ENCODE measurements around the gene ENAH. TPM values are rescaled to one million over a fixed set of nuclear protein-coding genes. Genes with fewer than 3 reads are reported as not detected.

ENAH gene
- total RNA-seq, 2 donors from 2014 or later: 50.5 to 59.5 TPM

- Histone ChIP-seq H3K9me3 (no peaks in the 10 kb centered on the region), H3K36me3 (no peaks in the 10 kb centered on the region), H3K27me3 (no peaks in the 10 kb centered on the region), H3K27ac (no peak overlapping the region), H3K4me1 (no peaks in the 10 kb centered on the region), H3K4me3 (no peak overlapping the region)
- no peak for DNase-seq (ENCODE audit: low spot score)
- TF ChIP-seq, protein P1, sequence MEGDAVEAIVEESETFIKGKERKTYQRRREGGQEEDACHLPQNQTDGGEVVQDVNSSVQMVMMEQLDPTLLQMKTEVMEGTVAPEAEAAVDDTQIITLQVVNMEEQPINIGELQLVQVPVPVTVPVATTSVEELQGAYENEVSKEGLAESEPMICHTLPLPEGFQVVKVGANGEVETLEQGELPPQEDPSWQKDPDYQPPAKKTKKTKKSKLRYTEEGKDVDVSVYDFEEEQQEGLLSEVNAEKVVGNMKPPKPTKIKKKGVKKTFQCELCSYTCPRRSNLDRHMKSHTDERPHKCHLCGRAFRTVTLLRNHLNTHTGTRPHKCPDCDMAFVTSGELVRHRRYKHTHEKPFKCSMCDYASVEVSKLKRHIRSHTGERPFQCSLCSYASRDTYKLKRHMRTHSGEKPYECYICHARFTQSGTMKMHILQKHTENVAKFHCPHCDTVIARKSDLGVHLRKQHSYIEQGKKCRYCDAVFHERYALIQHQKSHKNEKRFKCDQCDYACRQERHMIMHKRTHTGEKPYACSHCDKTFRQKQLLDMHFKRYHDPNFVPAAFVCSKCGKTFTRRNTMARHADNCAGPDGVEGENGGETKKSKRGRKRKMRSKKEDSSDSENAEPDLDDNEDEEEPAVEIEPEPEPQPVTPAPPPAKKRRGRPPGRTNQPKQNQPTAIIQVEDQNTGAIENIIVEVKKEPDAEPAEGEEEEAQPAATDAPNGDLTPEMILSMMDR (IDR thresholded peaks at IDR 0.05): no peak
Measured at GRCh38 chr1:225681231-225681630, 28.3 kb upstream of the ENAH start.

DNA sequence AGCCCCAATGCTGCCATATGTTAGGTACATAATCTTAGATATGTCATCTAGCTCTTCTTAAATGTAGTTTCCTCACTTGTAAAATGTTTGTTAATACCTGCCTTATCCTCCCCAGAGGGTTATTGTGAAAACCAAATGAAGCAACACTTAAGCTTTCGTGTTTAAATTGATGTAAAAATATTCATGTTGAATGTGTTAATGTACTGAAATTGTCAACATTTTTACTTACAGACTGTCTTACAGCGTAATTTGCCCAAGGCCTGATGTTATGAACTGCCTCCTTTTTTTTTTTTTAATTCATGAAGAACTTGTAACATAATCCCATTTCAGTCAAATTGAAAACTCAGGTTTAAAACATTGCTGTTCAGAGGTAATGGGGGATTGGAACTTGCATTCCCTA lies 25.6 kb upstream of the ENAH start:
- H3K4me3 ChIP-seq: no peak overlapping the region

GRCh38 chr1:225677350-225678124 lies 24.6 kb upstream of the ENAH start:
- no peaks in the 10 kb centered on the region for H3K4me1 ChIP-seq
- H3K27ac ChIP-seq: no peak overlapping the region
- H3K4me3 ChIP-seq: peak overlapping the region in 1 of 2 donors; percentile 31
- no peaks in the 10 kb centered on the region for H3K36me3 ChIP-seq
- H3K9me3 ChIP-seq: no peaks in the 10 kb centered on the region
- TF ChIP-seq, protein P1 (IDR thresholded peaks at IDR 0.05): no peak
- H3K27me3 ChIP-seq: no peaks in the 10 kb centered on the region
- DNase-seq (ENCODE audit: low spot score): peak; percentile 42

More for the DNA sequence above, 25.6 kb upstream of the ENAH start:
- TF ChIP-seq, protein P1 (IDR thresholded peaks at IDR 0.05): no peak
- Histone ChIP-seq H3K4me1 (no peaks in the 10 kb centered on the region), H3K36me3 (no peaks in the 10 kb centered on the region), H3K27me3 (no peaks in the 10 kb centered on the region), H3K27ac (no peak overlapping the region), H3K9me3 (no peaks in the 10 kb centered on the region)
- peak; percentile 18 for DNase-seq (ENCODE audit: low spot score)

DNA sequence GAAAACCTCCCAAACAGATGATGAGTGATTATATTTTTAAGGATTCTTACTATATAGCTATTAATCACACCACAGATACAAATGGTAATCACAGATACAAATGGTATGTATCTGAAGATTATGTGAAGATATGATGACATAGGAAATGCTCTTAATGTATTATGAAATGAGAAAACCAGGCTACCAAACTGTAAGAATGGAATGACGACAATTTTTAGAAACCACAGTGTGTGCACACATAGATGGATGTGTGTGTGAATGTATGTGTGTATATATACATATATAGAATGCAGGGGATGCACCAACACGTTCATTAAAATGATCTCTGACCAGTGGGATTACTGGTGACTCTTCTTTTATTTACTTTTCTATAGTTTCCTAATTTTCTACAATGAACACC lies 21.5 kb upstream of the ENAH start:
- DNase-seq (ENCODE audit: low spot score): no peak
- H3K9me3 ChIP-seq: no peaks in the 10 kb centered on the region
- H3K4me1 ChIP-seq: no peaks in the 10 kb centered on the region
- H3K36me3 ChIP-seq: no peaks in the 10 kb centered on the region
- no peak overlapping the region for H3K27ac ChIP-seq
- TF ChIP-seq, protein P1 (IDR thresholded peaks at IDR 0.05): no peak
- no peaks in the 10 kb centered on the region for H3K27me3 ChIP-seq
- no peak overlapping the region for H3K4me3 ChIP-seq

GRCh38 chr1:225670806-225671733 lies 18.1 kb upstream of the ENAH start:
- no peak overlapping the region for H3K27ac ChIP-seq
- no peaks in the 10 kb centered on the region for H3K4me1 ChIP-seq
- H3K27me3 ChIP-seq: no peaks in the 10 kb centered on the region
- DNase-seq (ENCODE audit: low spot score): no peak
- no peaks in the 10 kb centered on the region for H3K36me3 ChIP-seq
- TF ChIP-seq, protein P1 (IDR thresholded peaks at IDR 0.05): no peak
- no peaks in the 10 kb centered on the region for H3K9me3 ChIP-seq
- no peak overlapping the region for H3K4me3 ChIP-seq
